ENCODE results near the gene SLAMF8. TPM values are rescaled to one million over a fixed set of nuclear protein-coding genes. Genes with fewer than 3 reads are reported as not detected.

SLAMF8 gene
- total and polyA plus RNA-seq, 5 donors from 2014 or later = 0.72 TPM; not detected in 4

- no peaks in the 10 kb centered on the region for H3K36me3 ChIP-seq (ENCODE audit: control insufficient read depth, insufficient read depth, low read length)
- H3K27me3 Mint-ChIP-seq = no peaks in the 10 kb centered on the region
- H3K27me3 ChIP-seq (ENCODE audit: control insufficient read depth, insufficient read depth, low read length) = no peaks in the 10 kb centered on the region
- H3K4me3 ChIP-seq (ENCODE audit: low read depth, low read length) = no peak overlapping the region
- no peaks in the 10 kb centered on the region for H3K4me1 Mint-ChIP-seq
- no peak overlapping the region for H3K27ac Mint-ChIP-seq
- H3K36me3 Mint-ChIP-seq = no peaks in the 10 kb centered on the region
- no peaks in the 10 kb centered on the region for H3K9me3 Mint-ChIP-seq
- H3K9me3 ChIP-seq (ENCODE audit: control insufficient read depth in 2 of 2, low read length in 2 of 2) = no peaks in the 10 kb centered on the region
- ATAC-seq (ENCODE audit: low read depth in 2 of 2) (no peak), DNase-seq (no peak)
- H3K4me1 ChIP-seq (ENCODE audit: control insufficient read depth, insufficient read depth, low read length, poor library complexity, severe bottlenecking) = no peaks in the 10 kb centered on the region
- H3K4me3 Mint-ChIP-seq = no peak overlapping the region
- no peak overlapping the region for H3K27ac ChIP-seq (ENCODE audit: insufficient read depth, low read length, poor library complexity, severe bottlenecking)
Measured at GRCh38 chr1:159883134-159883533, 56.5 kb downstream of the SLAMF8 start.

- Histone ChIP-seq H3K9me3 (ENCODE audit: control insufficient read depth in 2 of 2, low read length in 2 of 2) (no peaks in the 10 kb centered on the region), H3K36me3 (ENCODE audit: control insufficient read depth, insufficient read depth, low read length) (no peaks in the 10 kb centered on the region), H3K27me3 (ENCODE audit: control insufficient read depth, insufficient read depth, low read length) (no peaks in the 10 kb centered on the region), H3K27ac (ENCODE audit: insufficient read depth, low read length, poor library complexity, severe bottlenecking) (no peak overlapping the region), H3K4me3 (ENCODE audit: low read depth, low read length) (no peak overlapping the region), H3K4me1 (ENCODE audit: control insufficient read depth, insufficient read depth, low read length, poor library complexity, severe bottlenecking) (no peaks in the 10 kb centered on the region)
- Mint-ChIP-seq H3K9me3 (no peaks in the 10 kb centered on the region), H3K27me3 (no peaks in the 10 kb centered on the region), H3K4me3 (no peak overlapping the region), H3K27ac (no peak overlapping the region), H3K4me1 (peaks cover 0 to 4% (median 4%) of the 10 kb centered on the region in 4 donors), H3K36me3 (no peaks in the 10 kb centered on the region)
- DNase-seq (no peak), ATAC-seq (ENCODE audit: low read depth in 2 of 2) (no peak)
Measured at GRCh38 chr1:159884296-159884695, 57.6 kb downstream of the SLAMF8 start.

Other genes starting within 250 kb of the SLAMF8 start
- gene APCS, start 239.0 kb upstream of the SLAMF8 start, total RNA-seq = not detected
- not detected for gene APCS, start 239.0 kb upstream of the SLAMF8 start, polyA plus RNA-seq
- gene CRP, start 112.3 kb upstream of the SLAMF8 start, total RNA-seq = not detected
- gene CRP, start 112.3 kb upstream of the SLAMF8 start, polyA plus RNA-seq = not detected
- gene DUSP23, start 45.9 kb upstream of the SLAMF8 start, total RNA-seq = 11.1 TPM
- gene DUSP23, start 45.9 kb upstream of the SLAMF8 start, polyA plus RNA-seq = 10 to 100 TPM; 43.7 to 52.0 (median 47.3) TPM
- not detected for gene FCRL6, start 24.5 kb upstream of the SLAMF8 start, total RNA-seq
- under 1 TPM in 2 of 4 donors, not detected in 2; 0.08 to 0.25 TPM for gene FCRL6, start 24.5 kb upstream of the SLAMF8 start, polyA plus RNA-seq
- gene VSIG8, start 35.8 kb downstream of the SLAMF8 start, total RNA-seq = not detected
- gene VSIG8, start 35.8 kb downstream of the SLAMF8 start, polyA plus RNA-seq = not detected
- gene CFAP45, start 73.3 kb downstream of the SLAMF8 start, total RNA-seq = 7.2 TPM
- gene CFAP45, start 73.3 kb downstream of the SLAMF8 start, polyA plus RNA-seq = under 1 TPM in 3 of 4 donors, not detected in 1; 0.40 to 0.52 (median 0.44) TPM
- 503 TPM for gene TAGLN2, start 98.6 kb downstream of the SLAMF8 start, total RNA-seq
- 1,000 to 10,000 TPM in 2 of 4 donors, 100 to 1,000 TPM in 2; 723 to 1,055 (median 950) TPM for gene TAGLN2, start 98.6 kb downstream of the SLAMF8 start, polyA plus RNA-seq
- gene IGSF9, start 118.7 kb downstream of the SLAMF8 start, total RNA-seq = not detected
- under 1 TPM in 1 of 4 donors, not detected in 3; 0.23 TPM for gene IGSF9, start 118.7 kb downstream of the SLAMF8 start, polyA plus RNA-seq
- gene SLAMF9, start 127.4 kb downstream of the SLAMF8 start, total RNA-seq = not detected
- gene SLAMF9, start 127.4 kb downstream of the SLAMF8 start, polyA plus RNA-seq = not detected
- 3.6 TPM for gene PIGM, start 205.1 kb downstream of the SLAMF8 start, total RNA-seq
- 1 to 10 TPM; 4.3 to 5.5 (median 4.7) TPM for gene PIGM, start 205.1 kb downstream of the SLAMF8 start, polyA plus RNA-seq
- not detected for gene KCNJ10, start 243.3 kb downstream of the SLAMF8 start, total RNA-seq
- gene KCNJ10, start 243.3 kb downstream of the SLAMF8 start, polyA plus RNA-seq = not detected